Endodermal cell (in vitro differentiated cells): ENCODE data around the gene SLX4IP. TPM values are rescaled to one million over a fixed set of nuclear protein-coding genes. Genes with fewer than 3 reads are reported as not detected.

Experiments
- DNase-seq: peaks from one replicate; pipeline ENCODE4 v3.0.0-alpha.2; 2017
- H3K27ac ChIP-seq: 2 replicates; pipeline ENCODE4 v1.5.1; 2013; ENCODE audit warnings: mild to moderate bottlenecking, low read depth, low read length, moderate library complexity
- H3K27me3 ChIP-seq: 2 replicates; pipeline ENCODE4 v1.6.1; 2013; ENCODE audit warnings: mild to moderate bottlenecking, low read length, moderate library complexity; ENCODE audit not compliant: insufficient read depth, control insufficient read depth, poor library complexity, severe bottlenecking
- H3K36me3 ChIP-seq: 2 replicates; pipeline ENCODE4 v1.7.0; 2013; ENCODE audit warnings: mild to moderate bottlenecking, low read length, moderate library complexity; ENCODE audit not compliant: control insufficient read depth, insufficient read depth
- H3K4me1 ChIP-seq: one replicate; pipeline ENCODE4 v1.7.0; 2013; ENCODE audit warnings: low read length; ENCODE audit not compliant: control insufficient read depth, insufficient read depth
- H3K4me3 ChIP-seq: 2 replicates; pipeline ENCODE4 v1.5.1; 2013; ENCODE audit warnings: mild to moderate bottlenecking, low read length, moderate library complexity
- H3K9ac ChIP-seq: 2 replicates; pipeline ENCODE4 v1.6.1; 2013; ENCODE audit warnings: mild to moderate bottlenecking, low read length, moderate library complexity; ENCODE audit not compliant: poor library complexity, severe bottlenecking; ENCODE audit errors: extremely low read depth
- H3K9me3 ChIP-seq: 2 replicates; pipeline ENCODE4 v1.6.1; 2013; ENCODE audit warnings: mild to moderate bottlenecking, low read length, moderate library complexity; ENCODE audit not compliant: control insufficient read depth
- H3K27ac Mint-ChIP-seq: 2 replicates; pipeline ENCODE4 v1.8.0; 2020; ENCODE audit warnings: mixed read lengths
- H3K27me3 Mint-ChIP-seq: 2 replicates; pipeline ENCODE4 v1.8.0; 2021; ENCODE audit warnings: mild to moderate bottlenecking, mixed read lengths; ENCODE audit not compliant: insufficient read depth
- H3K36me3 Mint-ChIP-seq: 2 replicates; pipeline ENCODE4 v1.8.0; 2020; ENCODE audit warnings: low read depth, mixed read lengths
- H3K4me1 Mint-ChIP-seq: 2 replicates; pipeline ENCODE4 v1.8.0; 2020; ENCODE audit warnings: mixed read lengths
- H3K4me3 Mint-ChIP-seq: 2 replicates; pipeline ENCODE4 v1.8.0; 2020; ENCODE audit warnings: mild to moderate bottlenecking, moderate library complexity, mixed read lengths
- H3K9me3 Mint-ChIP-seq: 2 replicates; pipeline ENCODE4 v1.8.0; 2020; ENCODE audit warnings: mild to moderate bottlenecking, mixed read lengths
- WGBS, 2 experiments: methylation state at CpG; one replicate each; pipeline versions ENCODE4 v1.1.5 to v1.1.7; 2013; ENCODE audit warnings: missing lambda C conversion rate in 2 of 2, mixed read lengths in 1 of 2; ENCODE audit not compliant: insufficient coverage in 1 of 2, insufficient read length in 1 of 2; 5-methylcytosine and 5-hydroxymethylcytosine counted together
- total RNA-seq, 2 donors: library from RNA; stranded (reverse); fragmentation: NEBNext Ultra II Directional in 1 of 2; extraction: Animal tissue kit (Norgen Biotek cat#: 25700) in 1 of 2; gene quantifications; 2 replicates in 1 of 2; 3 replicates in 1 of 2; pipeline ENCODE4 v1.2.1, GENCODE V29; 2021
- TF ChIP-seq, protein P1 (sequence below): fragments of 200-600 bp; sonication (generic); conservative IDR thresholded peaks from 2 replicates; pipeline ENCODE4 v1.5.0; 2021; ENCODE audit warnings: antibody characterized with exemption, mild to moderate bottlenecking

Gene SLX4IP
- total RNA-seq, 2 donors from 2014 or later = 9.2 to 9.5 TPM

DNA sequence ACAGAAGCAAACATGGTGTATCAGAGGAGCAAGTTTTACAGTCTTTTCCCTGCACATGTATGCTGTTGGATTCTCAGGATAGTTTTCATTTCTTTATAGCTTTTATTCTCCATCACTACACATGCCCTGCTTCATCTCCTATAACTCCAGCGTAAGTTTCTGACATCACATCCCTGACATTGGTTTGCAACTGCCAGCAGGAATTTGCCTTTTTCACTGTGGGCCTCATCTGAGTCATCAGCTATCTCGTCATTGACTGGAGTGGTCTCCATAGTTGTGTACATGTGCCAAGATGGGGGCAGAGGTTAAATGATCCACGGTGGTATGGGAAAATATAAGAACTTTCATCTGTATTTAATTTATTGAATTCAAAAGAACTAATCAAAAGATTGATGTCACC is 96.7 kb downstream of the SLX4IP start:
- Mint-ChIP-seq H3K36me3 (peaks cover 5% of the 10 kb centered on the region), H3K4me1 (peaks cover 3% of the 10 kb centered on the region), H3K27ac (no peak overlapping the region), H3K4me3 (no peak overlapping the region), H3K9me3 (no peaks in the 10 kb centered on the region), H3K27me3 (no peaks in the 10 kb centered on the region)
- DNase-seq = no peak
- Histone ChIP-seq H3K9ac (no peak overlapping the region), H3K4me1 (no peaks in the 10 kb centered on the region), H3K27ac (no peak overlapping the region), H3K4me3 (no peak overlapping the region), H3K36me3 (no peaks in the 10 kb centered on the region), H3K9me3 (no peaks in the 10 kb centered on the region), H3K27me3 (no peaks in the 10 kb centered on the region)
- TF ChIP-seq, protein P1, sequence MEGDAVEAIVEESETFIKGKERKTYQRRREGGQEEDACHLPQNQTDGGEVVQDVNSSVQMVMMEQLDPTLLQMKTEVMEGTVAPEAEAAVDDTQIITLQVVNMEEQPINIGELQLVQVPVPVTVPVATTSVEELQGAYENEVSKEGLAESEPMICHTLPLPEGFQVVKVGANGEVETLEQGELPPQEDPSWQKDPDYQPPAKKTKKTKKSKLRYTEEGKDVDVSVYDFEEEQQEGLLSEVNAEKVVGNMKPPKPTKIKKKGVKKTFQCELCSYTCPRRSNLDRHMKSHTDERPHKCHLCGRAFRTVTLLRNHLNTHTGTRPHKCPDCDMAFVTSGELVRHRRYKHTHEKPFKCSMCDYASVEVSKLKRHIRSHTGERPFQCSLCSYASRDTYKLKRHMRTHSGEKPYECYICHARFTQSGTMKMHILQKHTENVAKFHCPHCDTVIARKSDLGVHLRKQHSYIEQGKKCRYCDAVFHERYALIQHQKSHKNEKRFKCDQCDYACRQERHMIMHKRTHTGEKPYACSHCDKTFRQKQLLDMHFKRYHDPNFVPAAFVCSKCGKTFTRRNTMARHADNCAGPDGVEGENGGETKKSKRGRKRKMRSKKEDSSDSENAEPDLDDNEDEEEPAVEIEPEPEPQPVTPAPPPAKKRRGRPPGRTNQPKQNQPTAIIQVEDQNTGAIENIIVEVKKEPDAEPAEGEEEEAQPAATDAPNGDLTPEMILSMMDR = no peak
- 97 to 100% methylated on average over 1 to 2 of the region's 3 CpGs for WGBS, 2 experiments

- H3K4me1 Mint-ChIP-seq = peaks cover 3% of the 10 kb centered on the region
Measured at GRCh38 chr20:10532361-10532760, 97.3 kb downstream of the SLX4IP start.

GRCh38 chr20:10536531-10536930 is 101.4 kb downstream of the SLX4IP start:
- no peaks in the 10 kb centered on the region for H3K27me3 ChIP-seq
- TF ChIP-seq, protein P1 = peak; percentile 82
- H3K27ac ChIP-seq = no peak overlapping the region
- no peaks in the 10 kb centered on the region for H3K36me3 ChIP-seq
- H3K9ac ChIP-seq = no peak overlapping the region
- no peaks in the 10 kb centered on the region for H3K9me3 ChIP-seq
- H3K36me3 Mint-ChIP-seq = peaks cover 5% of the 10 kb centered on the region
- H3K4me1 ChIP-seq = peaks cover 11% of the 10 kb centered on the region
- H3K27ac Mint-ChIP-seq = no peak overlapping the region
- no peaks in the 10 kb centered on the region for H3K27me3 Mint-ChIP-seq
- H3K4me3 ChIP-seq = no peak overlapping the region
- 57 to 60% methylated on average over 4 of the region's 4 CpGs for WGBS, 2 experiments
- peaks cover 15% of the 10 kb centered on the region for H3K4me1 Mint-ChIP-seq
- no peaks in the 10 kb centered on the region for H3K9me3 Mint-ChIP-seq
- DNase-seq = peak; percentile 82
- no peak overlapping the region for H3K4me3 Mint-ChIP-seq

More at GRCh38 chr20:10532361-10532760, 97.3 kb downstream of the SLX4IP start:
- no peaks in the 10 kb centered on the region for H3K9me3 Mint-ChIP-seq
- no peak overlapping the region for H3K4me3 Mint-ChIP-seq
- 98% methylated on average over 3 of the region's 3 CpGs; no CpG with 5 or more reads in 1 of the 2 experiments for WGBS, 2 experiments
- H3K27me3 Mint-ChIP-seq = no peaks in the 10 kb centered on the region
- DNase-seq = no peak
- H3K27ac ChIP-seq = no peak overlapping the region
- no peaks in the 10 kb centered on the region for H3K36me3 ChIP-seq
- no peak overlapping the region for H3K9ac ChIP-seq
- no peaks in the 10 kb centered on the region for H3K4me1 ChIP-seq
- no peaks in the 10 kb centered on the region for H3K9me3 ChIP-seq
- H3K27ac Mint-ChIP-seq = no peak overlapping the region
- no peak overlapping the region for H3K4me3 ChIP-seq
- H3K36me3 Mint-ChIP-seq = peaks cover 5% of the 10 kb centered on the region
- no peaks in the 10 kb centered on the region for H3K27me3 ChIP-seq
- TF ChIP-seq, protein P1 = no peak
